GM19468 (cell line): Measurements from ENCODE around the gene SSBP3.

Experiments
- ATAC-seq: cut with Tn5 transposase; IDR thresholded peaks from one replicate; pipeline ENCODE4 v1.9.1; 2021; ENCODE audit warnings: mild to moderate bottlenecking, moderate library complexity, moderate number of reproducible peaks; ENCODE audit not compliant: unreplicated experiment; ENCODE audit errors: extremely low read depth

The SSBP3 gene

GRCh38 chr1:54297596-54298283, 108.5 kb downstream of the SSBP3 start:
- ATAC-seq: no peak

- ATAC-seq: no peak
Measured at GRCh38 chr1:54296666-54297065, 109.5 kb downstream of the SSBP3 start.

- no peak for ATAC-seq
Measured at GRCh38 chr1:54294887-54295286, 111.3 kb downstream of the SSBP3 start.

GRCh38 chr1:54292002-54292911, 113.9 kb downstream of the SSBP3 start:
- no peak for ATAC-seq

- no peak for ATAC-seq
Measured at GRCh38 chr1:54291276-54292001, 114.8 kb downstream of the SSBP3 start.

- ATAC-seq: no peak
Measured at GRCh38 chr1:54290506-54291184, 115.5 kb downstream of the SSBP3 start.

- no peak for ATAC-seq
Measured at GRCh38 chr1:54289712-54290233, 116.4 kb downstream of the SSBP3 start.

- no peak for ATAC-seq
Measured at GRCh38 chr1:54287801-54288211, 118.4 kb downstream of the SSBP3 start.

- no peak for ATAC-seq
Measured at GRCh38 chr1:54287176-54287650, 119.0 kb downstream of the SSBP3 start.

GRCh38 chr1:54285815-54286345, 120.3 kb downstream of the SSBP3 start:
- ATAC-seq: no peak

- ATAC-seq: no peak
Measured at GRCh38 chr1:54284781-54285529, 121.2 kb downstream of the SSBP3 start.

GRCh38 chr1:54283635-54284385, 122.4 kb downstream of the SSBP3 start:
- no peak for ATAC-seq

GRCh38 chr1:54282101-54282847, 123.9 kb downstream of the SSBP3 start:
- ATAC-seq: no peak

GRCh38 chr1:54280651-54281050, 125.5 kb downstream of the SSBP3 start:
- no peak for ATAC-seq

- ATAC-seq: no peak
Measured at GRCh38 chr1:54279457-54279856, 126.7 kb downstream of the SSBP3 start.

GRCh38 chr1:54278941-54279422, 127.2 kb downstream of the SSBP3 start:
- ATAC-seq: no peak
